Peyer's patch (tissue), 4 donors: ENCODE measurements around the gene GALNT9.

Source experiments
- POLR2A ChIP-seq, 2 donors: fragments of 450-650 bp; IDR thresholded peaks; one replicate each; pipeline ENCODE4 v1.5.1; 2017; ENCODE audit warnings: antibody characterized with exemption in 2 of 2, mild to moderate bottlenecking in 2 of 2, moderate library complexity in 2 of 2
- TF ChIP-seq, protein P1 (sequence below), 6 experiments: fragments of 450-650 bp in 4 of 6; fragments of 200-600 bp in 2 of 6; sonication (generic) in 1 of 6; IDR thresholded peaks; one replicate each; pipeline ENCODE4 v1.5.1; 2017 to 2019; ENCODE audit warnings: antibody characterized with exemption in 6 of 6, mild to moderate bottlenecking in 3 of 6, moderate library complexity in 1 of 6

DNA sequence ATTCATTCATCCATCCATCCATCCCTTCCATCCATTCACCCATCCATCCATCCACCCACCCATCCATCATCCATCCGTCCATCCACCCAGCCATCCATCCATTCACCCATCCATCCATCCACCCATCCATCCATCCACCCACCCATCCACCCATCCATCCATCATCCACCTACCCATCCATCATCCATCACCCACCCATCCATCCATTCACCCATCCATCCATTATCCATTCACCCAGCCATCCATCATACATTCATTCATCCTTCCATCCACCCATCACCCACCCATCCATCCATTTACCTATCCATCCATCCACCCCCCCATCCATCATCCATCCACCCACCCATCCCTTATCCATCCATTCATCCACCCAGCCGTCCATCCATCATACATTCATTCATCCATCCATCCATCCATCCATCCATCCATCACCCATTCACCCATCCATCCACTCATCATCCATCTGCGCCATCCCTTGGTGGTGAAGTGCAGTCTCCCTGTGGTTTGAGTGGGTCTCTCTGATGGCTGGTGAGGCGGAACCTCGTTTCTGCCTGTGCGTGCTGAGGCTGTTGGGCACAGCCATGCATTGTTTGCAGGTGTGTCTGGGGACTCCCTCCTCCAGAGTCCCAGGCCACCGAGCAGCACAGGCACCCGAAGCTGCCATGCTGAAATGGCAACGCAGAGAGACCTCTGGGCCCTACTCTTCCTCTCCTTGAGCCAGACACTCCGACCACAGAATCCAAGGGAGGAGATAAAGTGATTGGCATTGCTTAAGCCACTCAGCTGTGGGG lies 162.4 kb downstream of the GALNT9 start:
- TF ChIP-seq, protein P1, sequence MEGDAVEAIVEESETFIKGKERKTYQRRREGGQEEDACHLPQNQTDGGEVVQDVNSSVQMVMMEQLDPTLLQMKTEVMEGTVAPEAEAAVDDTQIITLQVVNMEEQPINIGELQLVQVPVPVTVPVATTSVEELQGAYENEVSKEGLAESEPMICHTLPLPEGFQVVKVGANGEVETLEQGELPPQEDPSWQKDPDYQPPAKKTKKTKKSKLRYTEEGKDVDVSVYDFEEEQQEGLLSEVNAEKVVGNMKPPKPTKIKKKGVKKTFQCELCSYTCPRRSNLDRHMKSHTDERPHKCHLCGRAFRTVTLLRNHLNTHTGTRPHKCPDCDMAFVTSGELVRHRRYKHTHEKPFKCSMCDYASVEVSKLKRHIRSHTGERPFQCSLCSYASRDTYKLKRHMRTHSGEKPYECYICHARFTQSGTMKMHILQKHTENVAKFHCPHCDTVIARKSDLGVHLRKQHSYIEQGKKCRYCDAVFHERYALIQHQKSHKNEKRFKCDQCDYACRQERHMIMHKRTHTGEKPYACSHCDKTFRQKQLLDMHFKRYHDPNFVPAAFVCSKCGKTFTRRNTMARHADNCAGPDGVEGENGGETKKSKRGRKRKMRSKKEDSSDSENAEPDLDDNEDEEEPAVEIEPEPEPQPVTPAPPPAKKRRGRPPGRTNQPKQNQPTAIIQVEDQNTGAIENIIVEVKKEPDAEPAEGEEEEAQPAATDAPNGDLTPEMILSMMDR (IDR thresholded peaks at IDR 0.05), result no peak
- no peak for TF ChIP-seq POLR2A (IDR thresholded peaks at IDR 0.05)
